HG03520 (cell line): ENCODE data around the gene GSTM5.
"Not testable (repeated sequence)": the region's sequence is repeated elsewhere in the genome, so short reads cannot be mapped to it uniquely, and the experiment has no call there.

Experiments
- ATAC-seq: cut with Tn5 transposase; IDR thresholded peaks from one replicate; pipeline ENCODE4 v1.9.1; 2021; ENCODE audit warnings: mild to moderate bottlenecking, moderate library complexity; ENCODE audit not compliant: unreplicated experiment

GSTM5 gene

GRCh38 chr1:109726728-109727373 lies 14.8 kb downstream of the GSTM5 start:
- no peak for ATAC-seq

GRCh38 chr1:109728870-109729269 lies 16.8 kb downstream of the GSTM5 start:
- no peak for ATAC-seq

DNA sequence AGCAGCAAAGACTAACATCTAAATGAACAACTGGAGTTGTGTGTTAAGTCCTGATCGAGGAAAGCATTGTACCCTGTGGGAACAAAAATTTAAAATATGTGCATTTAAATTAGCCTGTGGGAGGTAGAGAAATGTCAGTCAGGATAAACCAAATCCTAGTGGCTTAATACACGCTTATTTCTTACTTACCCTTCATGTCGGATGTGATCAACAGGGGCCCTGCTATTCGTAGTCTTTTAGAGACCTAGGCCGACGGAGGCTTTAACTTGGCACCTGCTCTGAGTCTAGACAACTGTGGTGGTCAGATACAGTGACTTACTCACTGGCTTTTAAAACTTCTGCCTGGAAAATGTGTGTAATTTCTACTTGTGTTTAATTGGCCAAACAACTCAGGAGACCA lies 18.6 kb downstream of the GSTM5 start:
- no peak for ATAC-seq

GRCh38 chr1:109732390-109732881 lies 20.4 kb downstream of the GSTM5 start:
- no peak for ATAC-seq

DNA sequence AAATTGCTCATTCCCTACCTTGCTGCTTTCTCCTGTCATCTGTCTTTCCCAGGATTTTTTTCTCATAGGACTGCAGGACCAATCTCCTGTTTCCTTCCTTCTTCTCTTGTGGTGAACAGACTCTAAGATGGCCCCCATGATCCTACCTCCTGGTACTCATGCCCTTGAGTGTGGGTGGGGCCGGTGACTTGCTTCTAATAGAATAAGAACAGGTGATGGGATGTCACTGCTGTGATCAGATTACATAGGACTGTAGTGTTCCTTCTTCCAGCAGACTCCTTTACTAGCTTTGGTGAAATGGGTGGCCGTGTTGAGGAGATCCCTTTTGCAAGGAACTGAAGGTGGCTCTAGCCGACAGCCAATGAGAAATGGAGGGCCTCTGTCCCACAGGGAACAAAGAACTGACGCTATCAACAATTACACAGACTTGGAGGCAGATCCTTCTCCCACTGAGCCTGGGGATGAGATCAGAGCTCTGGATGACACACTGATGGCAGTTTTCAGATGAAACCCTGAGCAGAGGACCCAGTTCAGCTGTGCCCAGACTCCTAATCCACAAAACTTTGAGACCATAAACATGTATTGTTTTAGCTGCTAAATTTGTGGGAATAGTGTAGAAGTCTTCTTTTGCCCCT lies 21.3 kb downstream of the GSTM5 start:
- ATAC-seq: no peak

GRCh38 chr1:109739738-109740614 lies 27.9 kb downstream of the GSTM5 start:
- no peak for ATAC-seq

- no peak for ATAC-seq
Measured at GRCh38 chr1:109740615-109741373, 28.7 kb downstream of the GSTM5 start, which contains the start of gene GSTM3. TSS of gene GSTM3 (minus strand) at chr1:109741038. CDS start at chr1:109740287, 751 bp downstream.

DNA sequence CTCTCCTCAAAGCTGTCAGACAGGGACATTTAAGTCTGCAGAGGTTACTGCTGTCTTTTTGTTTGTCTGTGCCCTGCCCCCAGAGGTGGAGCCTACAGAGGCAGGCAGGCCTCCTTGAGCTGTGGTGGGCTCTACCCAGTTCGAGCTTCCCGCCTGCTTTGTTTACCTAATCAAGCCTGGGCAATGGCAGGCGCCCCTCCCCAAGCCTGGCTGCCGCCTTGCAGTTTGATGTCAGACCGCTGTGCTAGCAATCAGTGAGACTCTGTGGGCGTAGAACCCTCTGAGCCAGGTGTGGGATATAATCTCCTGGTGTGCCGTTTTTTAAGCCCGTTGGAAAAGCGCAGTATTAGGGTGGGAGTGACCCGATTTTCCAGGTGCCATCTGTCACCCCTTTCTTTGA lies 36.3 kb downstream of the GSTM5 start:
- ATAC-seq: not testable (repeated sequence)

DNA sequence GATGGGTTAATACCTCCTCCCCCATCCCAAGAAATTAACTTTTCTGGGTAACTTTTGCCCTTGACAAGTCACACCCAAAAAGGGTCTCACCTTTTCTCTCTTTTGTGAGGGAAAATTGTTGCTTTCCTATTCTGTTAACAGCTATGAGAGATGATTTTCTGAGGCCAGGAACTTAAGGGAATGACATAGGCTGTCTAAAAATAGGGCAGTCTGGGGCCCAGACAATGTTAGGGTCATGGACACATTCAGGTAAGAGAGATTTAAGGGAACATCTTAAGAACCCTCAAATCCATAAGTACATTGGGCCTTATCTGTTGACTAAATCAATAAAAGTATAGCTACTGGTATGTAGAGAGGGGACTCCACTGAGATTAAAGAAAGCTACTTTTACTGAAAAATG lies 37.2 kb downstream of the GSTM5 start:
- ATAC-seq: no peak

DNA sequence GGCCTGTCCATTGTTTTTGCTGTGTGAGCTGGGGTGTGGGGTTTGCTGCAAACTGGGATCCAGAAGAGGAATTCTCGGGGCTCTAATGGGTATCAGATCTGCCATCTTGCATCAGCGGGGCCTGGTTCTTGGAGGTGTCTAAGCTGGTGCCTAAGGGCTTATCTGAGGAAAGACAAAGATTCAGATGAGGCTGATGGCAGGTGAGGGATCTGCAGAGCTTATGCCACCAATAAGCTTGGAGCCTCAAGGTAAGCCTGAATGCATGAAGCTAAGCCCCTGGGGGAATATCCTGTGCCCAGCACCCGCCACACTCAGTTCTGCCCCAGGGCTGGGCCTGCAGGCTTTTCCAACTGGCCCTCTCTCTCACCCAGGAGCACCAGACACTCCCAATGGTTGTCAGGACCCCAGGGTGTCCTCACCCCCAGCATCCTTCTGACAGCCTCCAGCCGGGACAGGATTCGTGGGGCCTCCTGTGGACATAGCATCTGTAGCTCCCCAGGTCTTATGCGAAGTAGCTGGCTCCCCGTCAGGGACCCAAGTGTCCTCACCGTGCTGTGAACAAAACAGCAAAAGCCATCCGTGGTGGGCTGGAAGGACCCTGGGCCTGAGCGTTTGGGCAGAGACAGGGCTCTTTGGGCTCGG lies 38.3 kb downstream of the GSTM5 start:
- ATAC-seq: no peak

DNA sequence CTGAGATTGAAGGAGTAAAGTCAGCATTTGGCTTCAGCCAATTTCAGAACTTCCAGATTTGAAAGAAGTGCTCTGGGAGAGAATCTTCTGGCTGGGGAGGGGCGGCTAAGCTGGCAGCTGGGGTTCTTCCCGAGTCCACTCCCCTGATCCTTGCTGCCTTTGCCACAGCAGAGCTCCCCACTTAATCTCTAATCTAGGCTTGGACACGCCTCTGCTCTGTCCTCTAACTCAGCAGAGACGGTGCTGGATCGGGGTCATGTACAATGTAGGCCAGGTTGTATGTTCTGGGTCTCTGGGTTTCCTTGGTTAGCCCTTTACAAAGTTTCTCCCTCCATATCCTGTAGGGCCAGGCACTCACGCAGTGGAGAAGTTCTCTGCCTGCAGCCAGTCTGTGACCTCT lies 38.9 kb downstream of the GSTM5 start:
- no peak for ATAC-seq

DNA sequence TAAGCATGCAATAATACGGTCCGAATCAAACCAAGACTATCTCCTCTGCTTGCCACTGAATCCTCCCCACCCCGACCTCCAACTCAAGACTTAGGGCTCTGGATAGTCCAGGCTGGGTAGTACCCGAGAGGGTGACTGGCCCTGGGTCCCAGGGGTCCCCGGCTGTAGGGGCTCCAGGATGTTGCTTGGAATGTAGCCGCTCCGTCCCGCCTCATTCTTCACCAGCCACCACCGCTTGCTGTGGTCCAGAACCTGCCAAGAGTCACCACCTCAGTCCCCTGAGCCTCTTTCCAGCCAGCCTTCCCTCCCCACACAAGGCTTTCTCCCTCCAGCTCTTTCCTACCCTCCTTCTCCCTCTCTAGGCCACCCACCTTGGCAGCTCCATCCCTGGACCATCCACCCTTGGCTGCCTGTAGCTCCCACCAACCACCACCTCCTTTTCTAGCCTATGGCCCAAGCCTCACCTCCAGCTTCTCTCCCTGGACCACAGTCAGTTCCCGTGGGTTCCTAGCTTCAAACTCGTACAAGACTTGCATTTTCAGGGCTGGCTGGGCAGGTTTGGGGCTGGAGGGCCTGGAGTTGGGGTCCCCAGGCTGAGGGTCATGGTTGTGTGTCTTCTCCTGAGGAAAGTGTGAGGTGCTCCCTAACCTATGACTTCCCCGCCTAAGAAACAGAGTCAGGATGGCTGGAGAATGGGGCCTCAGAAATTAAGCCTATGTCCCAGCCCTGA lies 39.6 kb downstream of the GSTM5 start:
- ATAC-seq: no peak

- ATAC-seq: no peak
Measured at GRCh38 chr1:109754738-109755137, 42.7 kb downstream of the GSTM5 start.

GRCh38 chr1:109756325-109756724 lies 44.3 kb downstream of the GSTM5 start:
- not testable (repeated sequence) for ATAC-seq

DNA sequence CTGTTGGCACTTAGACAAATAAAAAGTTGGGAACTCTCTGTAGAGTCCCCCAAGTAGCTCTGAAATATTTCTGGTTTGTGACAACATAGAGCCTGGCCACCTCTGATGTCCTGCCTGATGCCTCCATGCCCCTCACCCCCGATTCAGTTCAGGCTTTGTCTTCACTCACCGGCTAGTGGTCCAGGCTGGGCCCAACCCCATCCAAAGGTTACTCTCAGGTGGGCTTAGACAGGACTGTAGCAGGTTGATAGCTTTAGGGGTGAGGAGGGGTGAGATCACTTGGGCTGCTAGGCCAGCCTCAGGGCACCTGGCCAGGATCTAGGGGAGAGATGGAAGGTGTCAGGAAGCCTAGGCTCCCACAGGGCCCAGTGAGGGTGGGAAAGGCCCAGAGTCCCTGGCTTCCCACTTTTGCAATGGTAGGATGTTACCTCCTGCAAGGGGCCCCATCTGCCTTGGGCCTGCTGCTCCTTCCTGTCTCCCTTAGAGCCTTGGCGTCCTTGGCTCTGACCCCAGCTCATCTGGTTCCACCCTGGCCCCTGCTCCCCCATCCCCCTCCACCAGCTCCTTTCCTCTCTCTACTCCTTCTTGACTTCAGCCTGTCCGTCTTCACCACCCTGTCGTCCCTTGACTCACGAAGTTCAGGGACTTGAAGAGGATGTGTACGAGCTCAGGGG lies 44.9 kb downstream of the GSTM5 start:
- no peak for ATAC-seq

DNA sequence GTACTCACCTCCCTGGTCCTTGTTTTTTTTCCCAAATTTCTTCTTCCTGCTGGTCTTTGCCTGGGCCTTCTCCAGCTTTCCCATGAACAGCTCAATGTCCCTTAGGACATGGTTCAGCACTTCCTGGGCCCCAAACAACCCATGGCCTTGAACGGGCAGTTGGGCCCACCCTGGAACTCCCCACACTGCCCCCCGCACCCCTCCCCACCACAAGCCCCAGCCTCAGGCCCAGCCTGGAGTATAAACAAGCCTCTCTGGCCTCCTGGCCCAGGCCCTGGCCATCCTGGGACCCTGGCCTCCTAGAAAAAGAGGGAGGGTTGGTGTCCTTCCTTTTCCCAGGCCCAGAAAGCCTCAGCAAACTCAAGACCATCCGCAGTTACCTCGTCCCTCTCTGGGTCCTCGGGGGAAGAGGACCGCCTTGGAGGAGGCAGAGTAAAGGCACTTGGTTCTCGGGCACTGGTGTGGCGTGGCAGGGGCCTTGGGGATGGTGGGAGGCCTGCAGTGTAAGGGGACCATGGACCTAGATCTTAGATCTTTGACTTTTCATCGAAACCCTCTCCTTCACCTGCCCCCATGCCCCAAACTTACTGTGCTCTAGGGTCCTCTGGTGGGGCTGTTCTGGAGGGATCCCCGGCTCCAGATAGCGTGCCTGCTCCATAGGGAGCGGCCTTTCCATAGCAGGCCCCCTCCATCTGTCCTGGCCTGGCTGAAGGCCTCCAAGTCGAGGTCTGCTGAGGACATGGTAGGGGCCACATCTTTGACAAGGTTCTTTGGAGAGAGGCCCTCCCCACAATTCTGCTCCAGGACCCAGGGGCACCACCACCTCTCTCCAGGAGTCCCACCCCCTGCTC lies 46.1 kb downstream of the GSTM5 start:
- ATAC-seq: no peak

DNA sequence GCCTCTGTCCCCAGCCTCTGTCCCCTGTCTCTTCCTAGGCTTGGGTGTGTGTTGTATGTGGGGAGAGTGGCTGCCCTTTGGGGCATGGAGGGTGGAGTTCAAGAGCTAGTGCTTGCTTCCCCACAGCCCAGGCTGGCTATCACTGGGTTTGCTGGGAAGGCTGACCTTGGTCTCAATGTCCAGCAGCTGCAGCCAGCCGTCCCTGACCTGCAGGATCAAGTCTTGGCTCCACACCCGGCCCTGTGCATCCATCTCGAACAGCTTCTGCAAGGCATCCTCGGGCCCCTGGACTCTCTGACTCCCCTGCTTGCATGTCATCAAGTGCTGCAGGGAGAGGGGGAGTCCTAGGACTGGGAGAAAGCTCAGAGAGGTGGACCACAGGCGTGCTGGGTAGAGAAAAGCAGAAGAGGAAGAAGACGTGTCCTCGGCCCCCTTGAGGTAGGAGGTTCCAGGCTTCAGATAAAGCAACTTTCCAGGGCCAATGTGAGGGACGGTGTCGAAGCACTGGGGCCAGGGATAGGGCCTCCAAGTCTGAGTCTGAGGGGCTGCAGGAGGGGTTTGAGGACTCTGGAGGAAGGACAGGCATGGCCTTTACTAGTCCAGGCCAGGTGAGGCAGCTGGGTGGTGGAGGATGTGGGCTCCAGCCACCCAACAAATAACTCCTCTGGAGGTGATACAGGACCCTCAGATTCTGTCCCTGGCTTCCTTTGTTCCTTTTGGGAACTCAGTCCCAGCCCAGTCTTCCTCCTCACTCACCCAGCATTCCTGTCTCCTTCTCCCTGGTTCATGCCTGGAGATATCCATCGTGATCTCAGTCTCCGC lies 47.7 kb downstream of the GSTM5 start:
- ATAC-seq: no peak
